ENCODE measurements around the gene GGPS1.
"Not testable (repeated sequence)": the region's sequence is repeated elsewhere in the genome, so short reads cannot be mapped to it uniquely, and the experiment has no call there.

The GGPS1 gene

GRCh38 chr1:235342471-235342870, 14.1 kb downstream of the GGPS1 start:
- H3K9ac ChIP-seq (ENCODE audit: insufficient read length, low read depth): no peak overlapping the region
- H3K27me3 ChIP-seq (ENCODE audit: insufficient read depth, insufficient read length): no peaks in the 10 kb centered on the region
- peaks cover 15% of the 10 kb centered on the region for H3K36me3 ChIP-seq (ENCODE audit: insufficient read depth, insufficient read length, low read length)
- H3K4me3 ChIP-seq (ENCODE audit: insufficient read length, low read depth): no peak overlapping the region
- DNase-seq (ENCODE audit: low read depth, low spot score): no peak
- no peak for TF ChIP-seq SUZ12 (IDR thresholded peaks at IDR 0.05; ENCODE audit: extremely low read depth, insufficient read depth, insufficient read length)
- TF ChIP-seq YY1 (IDR thresholded peaks at IDR 0.05; ENCODE audit: insufficient read depth, insufficient read length): no peak
- no peak for TF ChIP-seq ZNF274 (IDR thresholded peaks at IDR 0.05; ENCODE audit: low read depth, low read length)
- H3K9me3 ChIP-seq (ENCODE audit: insufficient read depth, low read length): no peaks in the 10 kb centered on the region
- no peaks in the 10 kb centered on the region for H3K4me1 ChIP-seq (ENCODE audit: insufficient read depth, insufficient read length)

- Histone ChIP-seq H3K9me3 (ENCODE audit: insufficient read depth, low read length) (no peaks in the 10 kb centered on the region), H3K27me3 (ENCODE audit: insufficient read depth, insufficient read length) (no peaks in the 10 kb centered on the region), H3K36me3 (ENCODE audit: insufficient read depth, insufficient read length, low read length) (peaks cover 11% of the 10 kb centered on the region), H3K4me1 (ENCODE audit: insufficient read depth, insufficient read length) (no peaks in the 10 kb centered on the region), H3K4me3 (ENCODE audit: insufficient read length, low read depth) (no peak overlapping the region), H3K9ac (ENCODE audit: insufficient read length, low read depth) (no peak overlapping the region)
- no peak for DNase-seq (ENCODE audit: low read depth, low spot score)
- TF ChIP-seq YY1 (IDR thresholded peaks at IDR 0.05; ENCODE audit: insufficient read depth, insufficient read length) (no peak), SUZ12 (IDR thresholded peaks at IDR 0.05; ENCODE audit: extremely low read depth, insufficient read depth, insufficient read length) (no peak), ZNF274 (IDR thresholded peaks at IDR 0.05; ENCODE audit: low read depth, low read length) (no peak)
Measured at GRCh38 chr1:235343726-235344125, 15.4 kb downstream of the GGPS1 start.

- no peak for DNase-seq (ENCODE audit: low read depth, low spot score)
- H3K9ac ChIP-seq (ENCODE audit: insufficient read length, low read depth): no peak overlapping the region
- no peaks in the 10 kb centered on the region for H3K36me3 ChIP-seq (ENCODE audit: insufficient read depth, insufficient read length, low read length)
- TF ChIP-seq YY1 (IDR thresholded peaks at IDR 0.05; ENCODE audit: insufficient read depth, insufficient read length) (no peak), ZNF274 (IDR thresholded peaks at IDR 0.05; ENCODE audit: low read depth, low read length) (no peak), SUZ12 (IDR thresholded peaks at IDR 0.05; ENCODE audit: extremely low read depth, insufficient read depth, insufficient read length) (no peak)
- H3K27me3 ChIP-seq (ENCODE audit: insufficient read depth, insufficient read length): no peaks in the 10 kb centered on the region
- no peak overlapping the region for H3K4me3 ChIP-seq (ENCODE audit: insufficient read length, low read depth)
- H3K9me3 ChIP-seq (ENCODE audit: insufficient read depth, low read length): no peaks in the 10 kb centered on the region
- no peaks in the 10 kb centered on the region for H3K4me1 ChIP-seq (ENCODE audit: insufficient read depth, insufficient read length)
Measured at GRCh38 chr1:235351441-235351840, 23.1 kb downstream of the GGPS1 start.

- Histone ChIP-seq H3K27me3 (ENCODE audit: insufficient read depth, insufficient read length) (no peaks in the 10 kb centered on the region), H3K36me3 (ENCODE audit: insufficient read depth, insufficient read length, low read length) (no peaks in the 10 kb centered on the region), H3K4me1 (ENCODE audit: insufficient read depth, insufficient read length) (no peaks in the 10 kb centered on the region), H3K9me3 (ENCODE audit: insufficient read depth, low read length) (no peaks in the 10 kb centered on the region), H3K9ac (ENCODE audit: insufficient read length, low read depth) (no peak overlapping the region), H3K4me3 (ENCODE audit: insufficient read length, low read depth) (no peak overlapping the region)
- no peak for DNase-seq (ENCODE audit: low read depth, low spot score)
- TF ChIP-seq YY1 (IDR thresholded peaks at IDR 0.05; ENCODE audit: insufficient read depth, insufficient read length) (no peak), SUZ12 (IDR thresholded peaks at IDR 0.05; ENCODE audit: extremely low read depth, insufficient read depth, insufficient read length) (no peak), ZNF274 (IDR thresholded peaks at IDR 0.05; ENCODE audit: low read depth, low read length) (no peak)
Measured at GRCh38 chr1:235351898-235352297, 23.5 kb downstream of the GGPS1 start.

- Histone ChIP-seq H3K27me3 (ENCODE audit: insufficient read depth, insufficient read length) (no peaks in the 10 kb centered on the region), H3K4me3 (ENCODE audit: insufficient read length, low read depth) (no peak overlapping the region), H3K9me3 (ENCODE audit: insufficient read depth, low read length) (no peaks in the 10 kb centered on the region), H3K9ac (ENCODE audit: insufficient read length, low read depth) (peak overlapping the region; percentile 63), H3K4me1 (ENCODE audit: insufficient read depth, insufficient read length) (peaks cover 5% of the 10 kb centered on the region), H3K36me3 (ENCODE audit: insufficient read depth, insufficient read length, low read length) (no peaks in the 10 kb centered on the region)
- TF ChIP-seq SUZ12 (IDR thresholded peaks at IDR 0.05; ENCODE audit: extremely low read depth, insufficient read depth, insufficient read length): no peak
- no peak for TF ChIP-seq YY1 (IDR thresholded peaks at IDR 0.05; ENCODE audit: insufficient read depth, insufficient read length)
- TF ChIP-seq ZNF274 (IDR thresholded peaks at IDR 0.05; ENCODE audit: low read depth, low read length): no peak
- peak; percentile 18 for DNase-seq (ENCODE audit: low read depth, low spot score)
Measured at GRCh38 chr1:235357485-235358373, 29.4 kb downstream of the GGPS1 start.

GRCh38 chr1:235358899-235359298, 30.5 kb downstream of the GGPS1 start:
- H3K4me3 ChIP-seq (ENCODE audit: insufficient read length, low read depth): no peak overlapping the region
- DNase-seq (ENCODE audit: low read depth, low spot score): no peak

GRCh38 chr1:235364189-235364588, 35.8 kb downstream of the GGPS1 start:
- not testable (repeated sequence) for H3K4me1 ChIP-seq (ENCODE audit: insufficient read depth, insufficient read length); H3K9me3 ChIP-seq (ENCODE audit: insufficient read depth, low read length); H3K36me3 ChIP-seq (ENCODE audit: insufficient read depth, insufficient read length, low read length); H3K27me3 ChIP-seq (ENCODE audit: insufficient read depth, insufficient read length); H3K9ac ChIP-seq (ENCODE audit: insufficient read length, low read depth); H3K4me3 ChIP-seq (ENCODE audit: insufficient read length, low read depth); DNase-seq (ENCODE audit: low read depth, low spot score)

More at GRCh38 chr1:235358899-235359298, 30.5 kb downstream of the GGPS1 start:
- Histone ChIP-seq H3K9ac (ENCODE audit: insufficient read length, low read depth) (no peak overlapping the region), H3K27me3 (ENCODE audit: insufficient read depth, insufficient read length) (no peaks in the 10 kb centered on the region), H3K36me3 (ENCODE audit: insufficient read depth, insufficient read length, low read length) (no peaks in the 10 kb centered on the region), H3K4me1 (ENCODE audit: insufficient read depth, insufficient read length) (peaks cover 5% of the 10 kb centered on the region), H3K9me3 (ENCODE audit: insufficient read depth, low read length) (no peaks in the 10 kb centered on the region)
- TF ChIP-seq SUZ12 (IDR thresholded peaks at IDR 0.05; ENCODE audit: extremely low read depth, insufficient read depth, insufficient read length): no peak
- TF ChIP-seq ZNF274 (IDR thresholded peaks at IDR 0.05; ENCODE audit: low read depth, low read length): no peak
- TF ChIP-seq YY1 (IDR thresholded peaks at IDR 0.05; ENCODE audit: insufficient read depth, insufficient read length): no peak
